Stomach (tissue), 9 donors: ENCODE measurements around the gene GAD1. TPM values are rescaled to one million over a fixed set of nuclear protein-coding genes. Genes with fewer than 3 reads are reported as not detected.

Experiments
- DNase-seq, 2 donors: peaks; one replicate each; pipeline versions ENCODE4 v3.0.0 to v3.0.0-alpha.2; 2013 to 2019
- H3K27ac ChIP-seq, 5 donors: fragments of 200-600 bp in 4 of 5; sonication (generic) in 4 of 5; one replicate each; pipeline ENCODE4 v1.5.1; 2013 to 2019; ENCODE audit warnings: mild to moderate bottlenecking in 1 of 5, moderate library complexity in 1 of 5
- H3K27me3 ChIP-seq, 3 donors: fragments of 200-600 bp; sonication (generic); one replicate each; pipeline ENCODE4 v1.5.1; 2017 to 2019; ENCODE audit warnings: mixed run types in 1 of 3
- H3K36me3 ChIP-seq, 4 donors: fragments of 200-600 bp; sonication (generic); 1 replicate in 3 of 4; 2 replicates in 1 of 4; pipeline ENCODE4 v1.5.1; 2016 to 2019
- H3K4me1 ChIP-seq, 4 donors: fragments of 200-600 bp; sonication (generic); one replicate each; pipeline ENCODE4 v1.5.1; 2016 to 2019
- H3K4me3 ChIP-seq, 4 donors: fragments of 200-600 bp; sonication (generic) in 3 of 4; one replicate each; pipeline ENCODE4 v1.5.1; 2016 to 2019; ENCODE audit warnings: mild to moderate bottlenecking in 1 of 4
- H3K9me3 ChIP-seq, 4 donors: fragments of 200-600 bp; sonication (generic); one replicate each; pipeline ENCODE4 v1.5.1; 2016 to 2019
- CTCF ChIP-seq, 7 experiments: fragments of 450-650 bp in 4 of 7; fragments of 200-600 bp in 3 of 7; sonication (generic) in 3 of 7; IDR thresholded peaks; one replicate each; pipeline ENCODE4 v1.5.1; 2016 to 2019; ENCODE audit warnings: antibody characterized with exemption in 7 of 7, control low read depth in 2 of 7, mild to moderate bottlenecking in 1 of 7
- EP300 ChIP-seq: sonication (generic); formaldehyde crosslinking; IDR thresholded peaks from one replicate; pipeline ENCODE4 v1.6.1; 2017; ENCODE audit warnings: antibody characterized with exemption
- POLR2A ChIP-seq, 4 donors: fragments of 450-650 bp; IDR thresholded peaks; one replicate each; pipeline ENCODE4 v1.6.1; 2016; ENCODE audit warnings: antibody characterized with exemption in 4 of 4, control low read depth in 2 of 4, mild to moderate bottlenecking in 1 of 4, moderate library complexity in 1 of 4
- POLR2AphosphoS5 ChIP-seq, 3 donors: sonication (generic); formaldehyde crosslinking; IDR thresholded peaks; one replicate each; pipeline ENCODE4 v1.6.1; 2016; ENCODE audit warnings: antibody characterized with exemption in 3 of 3
- WGBS, 5 donors: extraction: QIAGEN DNeasy Blood & Tissue Kit in 3 of 5; methylation state at CpG; one replicate each; pipeline versions ENCODE4 v1.1.5 to v1.1.7; 2013 to 2018; 5-methylcytosine and 5-hydroxymethylcytosine counted together
- intact Hi-C: fragments of 100-400 bp; cut with DNase I; formaldehyde crosslinking; loops from one replicate; pipeline ENCODE4 v1.15.1; 2023; ENCODE audit warnings: low total_unique reads
- polyA plus RNA-seq, 3 donors: library from polyadenylated mRNA; stranded (reverse); fragments of 200-250 nt; gene quantifications; one replicate each; pipeline ENCODE4 v1.2.3, GENCODE V29; 2013
- total RNA-seq, 5 donors: library from RNA; depleted of rRNA; stranded (reverse); fragments of >200 nt; gene quantifications; one replicate each; pipeline versions ENCODE4 v1.1.0 to v1.2.3, GENCODE V29; 2014 to 2016
- donor health status: healthy with polysubstance abuse.
- donor health status: Bipolar disorder and iron deficiency.
- donor health status: healthy.

GAD1 gene
- total and polyA plus RNA-seq, 8 donors = 0.38 to 2.4 (median 0.81) TPM; not detected in 5

DNA sequence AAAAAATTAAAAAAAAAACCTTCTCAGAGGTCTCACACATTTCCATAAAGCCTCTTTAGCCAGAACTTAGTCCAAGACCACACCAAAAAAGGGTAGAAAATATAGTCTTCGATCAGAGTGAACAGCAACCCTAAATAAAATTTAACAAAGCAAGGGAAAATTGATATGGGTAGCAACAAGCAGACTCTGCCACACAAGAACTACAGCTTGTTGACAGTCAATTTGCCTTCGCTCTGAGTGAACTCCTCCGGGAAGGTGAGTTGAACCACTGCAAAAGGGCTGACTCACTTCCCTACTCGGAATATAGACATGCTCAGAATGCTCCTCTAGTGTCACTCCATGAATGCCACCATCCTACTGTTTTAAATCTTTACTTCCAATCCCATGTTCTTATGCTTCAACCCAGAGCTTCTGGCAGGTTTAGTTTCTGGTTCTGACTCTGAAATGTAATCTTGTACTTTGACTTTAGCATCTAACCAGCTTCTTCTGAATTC lies 24.1 kb downstream of the GAD1 start:
- H3K4me3 ChIP-seq = no peak overlapping the region
- intact Hi-C loops = no loop called here
- no peak overlapping the region for H3K27ac ChIP-seq
- H3K4me1 ChIP-seq = no peaks in the 10 kb centered on the region
- TF ChIP-seq POLR2A (IDR thresholded peaks at IDR 0.05) (no peak), POLR2AphosphoS5 (IDR thresholded peaks at IDR 0.05) (no peak), EP300 (no peak), CTCF (IDR thresholded peaks at IDR 0.05) (no peak)
- DNase-seq = no peak
- H3K27me3 ChIP-seq = peaks cover 0 to 13% (median 0%) of the 10 kb centered on the region in 3 donors
- H3K36me3 ChIP-seq = no peaks in the 10 kb centered on the region
- 81 to 90% (median 86%) methylated on average over 4 of the region's 4 CpGs for WGBS, 5 donors
- H3K9me3 ChIP-seq = no peaks in the 10 kb centered on the region

DNA sequence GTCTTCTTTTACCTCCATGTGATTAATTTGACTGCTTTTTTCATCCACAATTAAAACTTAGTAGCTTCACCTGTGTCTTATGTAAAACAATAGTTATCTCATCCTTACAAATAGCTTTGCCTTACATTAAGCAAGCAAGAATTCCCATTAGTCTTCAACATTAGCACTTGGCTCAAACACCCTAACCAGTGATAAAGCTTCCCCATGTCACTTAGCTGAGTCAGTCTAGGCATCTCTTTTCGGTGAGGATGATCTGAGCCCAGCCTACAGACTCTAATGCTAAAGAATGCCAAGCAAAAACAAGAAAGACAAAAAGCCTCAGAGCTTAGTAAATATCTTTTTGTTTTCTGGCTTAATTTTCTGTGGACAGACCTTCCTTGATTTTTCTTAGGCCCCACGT lies 26.1 kb downstream of the GAD1 start:
- Histone ChIP-seq H3K9me3 (no peaks in the 10 kb centered on the region), H3K36me3 (no peaks in the 10 kb centered on the region), H3K4me3 (no peak overlapping the region), H3K27me3 (peaks cover 0 to 13% (median 0%) of the 10 kb centered on the region in 3 donors), H3K4me1 (no peaks in the 10 kb centered on the region), H3K27ac (no peak overlapping the region)
- DNase-seq = no peak
- 65 to 77% (median 76%) methylated on average over 2 of the region's 2 CpGs for WGBS, 5 donors
- TF ChIP-seq CTCF (IDR thresholded peaks at IDR 0.05) = no peak
- TF ChIP-seq POLR2A (IDR thresholded peaks at IDR 0.05) = no peak
- TF ChIP-seq POLR2AphosphoS5 (IDR thresholded peaks at IDR 0.05) = no peak
- no peak for TF ChIP-seq EP300
- intact Hi-C loops = no loop called here

DNA sequence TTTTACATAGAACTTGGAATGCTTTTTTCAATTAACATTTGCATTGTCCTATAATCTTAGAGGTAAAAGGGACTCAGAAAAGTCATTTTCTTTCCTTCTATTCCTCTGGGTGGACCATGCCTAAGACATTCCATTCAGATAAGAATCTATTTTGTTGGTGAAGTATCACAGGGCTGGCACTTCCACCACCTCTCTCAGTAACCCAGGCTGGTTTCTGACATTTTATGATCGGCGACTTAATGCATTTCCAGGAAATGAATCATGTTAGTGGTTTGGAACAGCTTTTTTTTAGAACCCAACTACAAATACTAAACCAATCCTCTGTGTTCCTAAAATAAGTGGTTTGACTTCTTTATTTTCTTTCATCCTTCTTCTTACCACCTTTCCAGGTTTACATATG lies 27.0 kb downstream of the GAD1 start:
- WGBS, 5 donors = 60 to 75% (median 61%) methylated on average over 2 of the region's 2 CpGs
- no peak overlapping the region for H3K27ac ChIP-seq
- H3K36me3 ChIP-seq = no peaks in the 10 kb centered on the region
- no peaks in the 10 kb centered on the region for H3K9me3 ChIP-seq
- H3K27me3 ChIP-seq = peaks cover 0 to 13% (median 0%) of the 10 kb centered on the region in 3 donors
- no peak for DNase-seq
- no peak overlapping the region for H3K4me3 ChIP-seq
- TF ChIP-seq POLR2A (IDR thresholded peaks at IDR 0.05) = no peak
- no peak for TF ChIP-seq CTCF (IDR thresholded peaks at IDR 0.05)
- TF ChIP-seq EP300 = no peak
- no peak for TF ChIP-seq POLR2AphosphoS5 (IDR thresholded peaks at IDR 0.05)
- intact Hi-C loops = no loop called here
- H3K4me1 ChIP-seq = no peaks in the 10 kb centered on the region

- no peak for TF ChIP-seq EP300
- no peak for TF ChIP-seq POLR2A (IDR thresholded peaks at IDR 0.05)
- no peak for TF ChIP-seq POLR2AphosphoS5 (IDR thresholded peaks at IDR 0.05)
- no peak for TF ChIP-seq CTCF (IDR thresholded peaks at IDR 0.05)
- Histone ChIP-seq H3K4me3 (no peak overlapping the region), H3K4me1 (no peaks in the 10 kb centered on the region), H3K27me3 (peaks cover 0 to 13% (median 0%) of the 10 kb centered on the region in 3 donors), H3K27ac (no peak overlapping the region), H3K36me3 (no peaks in the 10 kb centered on the region), H3K9me3 (no peaks in the 10 kb centered on the region)
- intact Hi-C loops = no loop called here
- DNase-seq = no peak
- WGBS, 5 donors = 82 to 88% (median 87%) methylated on average over 10 of the region's 10 CpGs
Measured at GRCh38 chr2:170845343-170845742, 28.7 kb downstream of the GAD1 start.
